Liver (tissue), 9 donors: ENCODE data around the gene MASP1. TPM values are rescaled to one million over a fixed set of nuclear protein-coding genes. Genes with fewer than 3 reads are reported as not detected.
A peak's percentile ranks its signal among the peaks of the same experiment; 100 is the strongest.

Experiments used
- DNase-seq: peaks from one replicate; pipeline ENCODE4 v3.0.0-alpha.2; 2017; ENCODE audit warnings: low spot score
- H3K27ac ChIP-seq, 2 donors: one replicate each; pipeline ENCODE4 v1.7.0; 2013; ENCODE audit warnings: inconsistent platforms in 2 of 2, low read length in 2 of 2, control low read depth in 1 of 2, low read depth in 1 of 2, mild to moderate bottlenecking in 1 of 2
- H3K27me3 ChIP-seq, 4 donors: one replicate each; pipeline versions ENCODE4 v1.6.1 to v1.7.0; 2013; ENCODE audit warnings: low read length in 3 of 4, inconsistent platforms in 1 of 4, mild to moderate bottlenecking in 1 of 4, moderate library complexity in 1 of 4; ENCODE audit not compliant: control insufficient read depth in 4 of 4, insufficient read depth in 4 of 4
- H3K36me3 ChIP-seq, 4 donors: one replicate each; pipeline versions ENCODE4 v1.6.1 to v1.7.0; 2013; ENCODE audit warnings: low read length in 3 of 4, mild to moderate bottlenecking in 3 of 4, low read depth in 1 of 4, moderate library complexity in 1 of 4; ENCODE audit not compliant: control insufficient read depth in 4 of 4, insufficient read depth in 3 of 4
- H3K4me1 ChIP-seq, 4 donors: one replicate each; pipeline versions ENCODE4 v1.6.1 to v1.7.0; 2013; ENCODE audit warnings: low read length in 3 of 4, mild to moderate bottlenecking in 3 of 4, moderate library complexity in 1 of 4; ENCODE audit not compliant: control insufficient read depth in 4 of 4, insufficient read depth in 4 of 4
- H3K4me3 ChIP-seq, 3 donors: one replicate each; pipeline versions ENCODE4 v1.6.1 to v1.7.0; 2013; ENCODE audit warnings: low read length in 3 of 3, control low read depth in 1 of 3, low read depth in 1 of 3, mild to moderate bottlenecking in 1 of 3
- H3K9ac ChIP-seq, 2 donors: one replicate each; pipeline ENCODE4 v1.7.0; 2013; ENCODE audit warnings: low read length in 2 of 2, mild to moderate bottlenecking in 2 of 2, moderate library complexity in 2 of 2, control low read depth in 1 of 2, low read depth in 1 of 2
- H3K9me3 ChIP-seq, 4 donors: one replicate each; pipeline versions ENCODE4 v1.6.1 to v1.7.0; 2013; ENCODE audit warnings: low read length in 3 of 4; ENCODE audit not compliant: control insufficient read depth in 4 of 4
- ATF3 ChIP-seq: IDR thresholded peaks from 2 replicates; pipeline ENCODE4 v1.6.1; 2016; ENCODE audit warnings: antibody characterized with exemption
- EGR1 ChIP-seq, 2 donors: IDR thresholded peaks; 2 replicates each; pipeline ENCODE4 v1.6.1; 2016 to 2018; ENCODE audit warnings: antibody characterized with exemption in 2 of 2, low read depth in 2 of 2
- FOXA1 ChIP-seq: IDR thresholded peaks from 2 replicates; pipeline ENCODE4 v1.6.1; 2016; ENCODE audit warnings: antibody characterized with exemption
- GABPA ChIP-seq, 2 donors: IDR thresholded peaks in 1 of 2; conservative IDR thresholded peaks in 1 of 2; 2 replicates each; pipeline ENCODE4 v1.6.1; 2016; ENCODE audit warnings: antibody characterized with exemption in 2 of 2, mild to moderate bottlenecking in 1 of 2, moderate library complexity in 1 of 2
- HNF4A ChIP-seq, 2 donors: conservative IDR thresholded peaks; 2 replicates each; pipeline ENCODE4 v1.6.1; 2016; ENCODE audit warnings: antibody characterized with exemption in 2 of 2, mild to moderate bottlenecking in 2 of 2
- HNF4G ChIP-seq: IDR thresholded peaks from 2 replicates; pipeline ENCODE4 v1.6.1; 2016; ENCODE audit warnings: antibody characterized with exemption
- JUND ChIP-seq, 2 donors: IDR thresholded peaks; 2 replicates each; pipeline ENCODE4 v1.6.1; 2016; ENCODE audit warnings: antibody characterized with exemption in 2 of 2
- MAX ChIP-seq: IDR thresholded peaks from 2 replicates; pipeline ENCODE4 v1.6.1; 2016; ENCODE audit warnings: antibody characterized with exemption
- NR2F2 ChIP-seq: IDR thresholded peaks from 2 replicates; pipeline ENCODE4 v1.6.1; 2016; ENCODE audit warnings: antibody characterized with exemption
- RAD21 ChIP-seq, 2 donors: IDR thresholded peaks; 2 replicates each; pipeline ENCODE4 v1.6.1; 2016; ENCODE audit warnings: antibody characterized with exemption in 2 of 2, mild to moderate bottlenecking in 2 of 2
- REST ChIP-seq: IDR thresholded peaks from 2 replicates; pipeline ENCODE4 v1.6.1; 2016; ENCODE audit warnings: antibody characterized with exemption, mild to moderate bottlenecking
- RXRA ChIP-seq, 2 donors: IDR thresholded peaks; 2 replicates each; pipeline ENCODE4 v1.6.1; 2017 to 2018; ENCODE audit warnings: antibody characterized with exemption in 2 of 2, mild to moderate bottlenecking in 1 of 2
- SP1 ChIP-seq: IDR thresholded peaks from 2 replicates; pipeline ENCODE4 v1.6.1; 2018; ENCODE audit warnings: antibody characterized with exemption, mild to moderate bottlenecking
- YY1 ChIP-seq: IDR thresholded peaks from 2 replicates; pipeline ENCODE4 v1.6.1; 2016; ENCODE audit warnings: antibody characterized with exemption, mild to moderate bottlenecking
- WGBS: extraction: QIAGEN DNeasy Blood & Tissue Kit; methylation state at CpG from one replicate; pipeline ENCODE4 v1.1.7; 2013; 5-methylcytosine and 5-hydroxymethylcytosine counted together
- polyA plus RNA-seq, 2 donors: library from polyadenylated mRNA; stranded (reverse) in 1 of 2; unstranded in 1 of 2; fragments of 200-250 nt in 1 of 2; fragments of >200 nt in 1 of 2; fragmentation: Nextera tagmentation in 1 of 2; extraction: Ambion mirVana in 1 of 2; gene quantifications; one replicate each; pipeline versions ENCODE4 v1.2.1 to v1.2.3, GENCODE V29; 2013 to 2015
- total RNA-seq, 2 donors: library from RNA; depleted of rRNA; stranded (reverse); fragments of >200 nt; gene quantifications; one replicate each; pipeline ENCODE4 v1.2.3, GENCODE V29; 2014
- donor health status: healthy.
- donor health status: healthy.
- donor health status: healthy.
- donor health status: healthy.
- donor health status: healthy.

MASP1 gene
- total and polyA plus RNA-seq, 4 donors: 53.2 to 83.8 (median 73.8) TPM

- Histone ChIP-seq H3K36me3 (peaks cover 16 to 58% (median 49%) of the 10 kb centered on the region in 4 donors), H3K4me1 (no peaks in the 10 kb centered on the region), H3K27me3 (no peaks in the 10 kb centered on the region), H3K4me3 (no peak overlapping the region), H3K9me3 (no peaks in the 10 kb centered on the region), H3K27ac (no peak overlapping the region), H3K9ac (no peak overlapping the region)
- no peak for DNase-seq
- TF ChIP-seq RAD21 (IDR thresholded peaks at IDR 0.05) (peak; percentile 19 to 39), RXRA (IDR thresholded peaks at IDR 0.05) (peak in 1 of 2 donors; percentile 5), SP1 (no peak)
- WGBS: 65% methylated on average over 3 of the region's 3 CpGs
These were observed 44.1 kb downstream of the MASP1 start for GRCh38 chr3:187247398-187247797.

GRCh38 chr3:187243933-187244524 is 47.5 kb downstream of the MASP1 start:
- WGBS: 90% methylated on average over 2 of the region's 2 CpGs
- H3K27ac ChIP-seq: no peak overlapping the region
- no peak for TF ChIP-seq RXRA (IDR thresholded peaks at IDR 0.05)
- no peak for TF ChIP-seq NR2F2
- no peak for TF ChIP-seq HNF4A (conservative IDR thresholded peaks at IDR 0.05)
- no peak for TF ChIP-seq RAD21 (IDR thresholded peaks at IDR 0.05)
- no peak for TF ChIP-seq GABPA (IDR thresholded peaks at IDR 0.05 in 1 of 2, conservative IDR thresholded peaks at IDR 0.05 in 1 of 2)
- no peak for TF ChIP-seq ATF3
- TF ChIP-seq FOXA1: no peak
- TF ChIP-seq SP1: no peak
- no peak for TF ChIP-seq EGR1 (IDR thresholded peaks at IDR 0.05; ENCODE audit: low read depth in 2 of 2)
- no peak for TF ChIP-seq REST
- no peak for TF ChIP-seq YY1
- no peak for TF ChIP-seq JUND (IDR thresholded peaks at IDR 0.05)
- TF ChIP-seq MAX: no peak
- no peak for DNase-seq
- peaks cover 0 to 60% (median 38%) of the 10 kb centered on the region in 4 donors for H3K36me3 ChIP-seq
- H3K4me3 ChIP-seq: no peak overlapping the region
- H3K9ac ChIP-seq: no peak overlapping the region
- H3K27me3 ChIP-seq: no peaks in the 10 kb centered on the region
- no peaks in the 10 kb centered on the region for H3K9me3 ChIP-seq
- no peaks in the 10 kb centered on the region for H3K4me1 ChIP-seq

- no peak for TF ChIP-seq MAX
- no peak for TF ChIP-seq HNF4G
- no peak for DNase-seq
- H3K27ac ChIP-seq: no peak overlapping the region
- WGBS: 91% methylated on average over 4 of the region's 4 CpGs
- no peak overlapping the region for H3K9ac ChIP-seq
- no peaks in the 10 kb centered on the region for H3K27me3 ChIP-seq
- no peaks in the 10 kb centered on the region for H3K4me1 ChIP-seq
- no peak overlapping the region for H3K4me3 ChIP-seq
- H3K9me3 ChIP-seq: no peaks in the 10 kb centered on the region
- peaks cover 0 to 57% (median 34%) of the 10 kb centered on the region in 4 donors for H3K36me3 ChIP-seq
These were observed 48.6 kb downstream of the MASP1 start for GRCh38 chr3:187242900-187243299.
